GM19099 (cell line): ENCODE data around the gene KRTAP10-1.

Source experiments
- POLR2A ChIP-seq: IDR thresholded peaks from 3 replicates; pipeline ENCODE4 v1.6.1; 2011; ENCODE audit warnings: low read depth; ENCODE audit not compliant: insufficient read length; ENCODE audit errors: extremely low read depth

KRTAP10-1 gene

DNA sequence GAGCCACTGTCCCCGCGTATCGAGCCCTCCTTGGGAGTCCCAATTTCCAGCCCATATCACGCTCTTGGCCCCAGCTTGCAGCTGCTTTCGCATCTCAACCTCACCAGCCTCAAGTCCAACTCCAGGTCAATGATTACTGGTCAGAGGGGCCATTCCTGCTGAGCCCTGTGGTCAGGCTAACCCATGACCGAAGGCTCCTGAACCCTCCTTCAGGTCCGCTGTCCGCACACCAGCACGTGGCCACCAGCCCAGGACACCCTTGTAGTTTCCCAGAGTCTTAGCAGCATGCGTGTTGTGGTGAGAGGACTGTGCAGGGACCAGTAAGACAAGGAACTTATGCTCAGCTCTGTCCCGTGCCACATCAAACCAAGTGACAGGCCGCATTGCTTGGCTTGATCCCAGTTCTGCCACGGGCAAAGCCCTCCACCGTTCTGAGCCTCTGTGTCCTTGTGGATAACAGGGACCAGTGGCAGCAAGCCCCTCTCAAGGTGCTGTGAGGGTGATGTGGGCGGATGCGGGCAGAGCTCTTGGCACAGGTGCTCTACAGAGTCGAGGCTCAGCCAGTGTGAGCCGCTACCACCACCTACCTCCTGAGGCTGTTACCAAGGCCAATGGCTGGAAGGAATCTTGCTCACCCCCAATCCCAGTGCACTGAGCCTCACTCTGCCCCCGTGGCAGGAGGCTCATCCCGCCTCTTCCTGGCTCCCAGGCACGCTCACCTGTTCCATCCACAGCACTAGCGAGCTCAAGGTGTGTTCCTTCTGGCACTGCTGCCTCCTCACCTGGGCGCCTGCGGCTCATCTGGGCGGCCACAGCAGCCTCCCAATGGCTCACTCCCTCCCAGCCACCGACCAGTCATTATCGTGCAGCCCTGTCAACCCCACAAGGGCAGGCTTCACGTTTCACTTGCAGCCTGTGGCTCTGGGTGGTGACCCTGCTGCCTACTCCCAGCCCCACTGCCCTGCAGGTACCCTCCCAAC, 20.4 kb downstream of the KRTAP10-1 start:
- TF ChIP-seq POLR2A: no peak

- no peak for TF ChIP-seq POLR2A
These were observed 21.3 kb downstream of the KRTAP10-1 start for GRCh38 chr21:44518686-44519085.

GRCh38 chr21:44517175-44517899, 22.7 kb downstream of the KRTAP10-1 start:
- TF ChIP-seq POLR2A: no peak

GRCh38 chr21:44516828-44517174, 23.2 kb downstream of the KRTAP10-1 start:
- no peak for TF ChIP-seq POLR2A

GRCh38 chr21:44516342-44516741, 23.7 kb downstream of the KRTAP10-1 start:
- no peak for TF ChIP-seq POLR2A

DNA sequence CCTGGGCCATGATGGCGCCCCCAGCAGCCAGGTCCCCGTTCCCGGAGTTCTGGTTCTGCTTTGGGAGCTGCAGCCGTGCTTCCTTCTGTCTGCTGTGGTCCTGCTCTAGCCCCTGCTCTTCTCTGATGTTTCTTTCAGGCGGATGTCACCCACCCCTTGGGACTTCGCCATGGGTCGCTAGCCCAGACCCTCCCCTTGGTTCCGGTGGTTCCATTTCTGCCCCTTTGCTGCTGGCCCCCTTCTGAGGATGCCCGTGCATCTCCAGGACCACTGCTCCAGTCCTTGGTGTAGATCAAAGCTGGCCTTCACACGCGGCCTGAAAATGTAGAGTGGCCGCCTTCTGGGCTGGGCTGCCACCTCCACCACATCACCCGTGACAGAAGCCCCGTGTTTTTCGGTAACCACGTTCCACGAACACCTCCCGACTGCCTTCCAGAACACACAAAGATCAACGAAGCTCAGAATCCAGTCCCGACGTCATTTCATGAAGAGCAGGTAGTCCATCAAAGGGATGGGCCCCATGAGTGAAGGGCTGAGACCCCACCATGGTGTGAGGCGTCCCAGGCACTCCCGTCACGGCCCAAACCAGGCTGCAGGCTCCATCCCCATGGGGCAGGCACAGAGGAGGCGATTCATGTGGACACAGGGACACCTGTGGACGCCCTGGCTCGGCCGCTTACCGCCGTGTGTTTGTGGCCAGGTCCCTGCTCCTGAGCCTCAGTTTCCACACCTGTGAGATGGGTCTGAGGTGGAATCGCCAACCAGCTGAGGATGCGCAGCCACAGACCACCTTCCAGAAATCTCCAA, 24.4 kb downstream of the KRTAP10-1 start:
- no peak for TF ChIP-seq POLR2A

DNA sequence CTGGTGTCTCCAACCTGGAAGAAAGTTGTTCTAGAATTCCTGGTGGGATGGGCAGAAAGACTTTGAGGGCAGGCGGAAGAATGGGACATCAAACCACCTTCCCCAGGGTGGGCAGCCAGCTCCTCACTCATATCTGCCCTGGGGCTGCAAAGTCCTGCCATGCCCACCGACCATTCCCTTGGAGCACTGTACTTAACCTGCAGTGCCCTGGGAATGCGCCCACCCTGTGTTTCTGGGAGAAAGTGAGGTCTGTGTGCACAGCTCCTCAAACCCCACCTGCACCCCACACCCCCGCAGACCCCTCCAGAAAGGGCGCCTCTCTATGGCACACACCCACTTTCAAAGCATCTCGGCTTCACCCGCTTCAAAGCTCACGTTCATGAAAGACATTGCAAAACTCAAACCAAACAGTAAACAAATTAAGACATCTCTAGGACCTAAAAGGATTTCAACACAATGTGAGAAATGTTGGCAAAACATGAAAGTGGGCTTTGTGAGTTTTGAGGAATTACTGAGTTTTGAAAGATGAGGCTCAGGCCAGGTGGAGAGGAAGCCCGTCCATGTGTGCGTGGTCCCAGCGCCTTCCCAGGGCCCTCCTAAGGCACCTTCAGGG, 25.1 kb downstream of the KRTAP10-1 start:
- no peak for TF ChIP-seq POLR2A

GRCh38 chr21:44514218-44514520, 25.8 kb downstream of the KRTAP10-1 start:
- TF ChIP-seq POLR2A: no peak

DNA sequence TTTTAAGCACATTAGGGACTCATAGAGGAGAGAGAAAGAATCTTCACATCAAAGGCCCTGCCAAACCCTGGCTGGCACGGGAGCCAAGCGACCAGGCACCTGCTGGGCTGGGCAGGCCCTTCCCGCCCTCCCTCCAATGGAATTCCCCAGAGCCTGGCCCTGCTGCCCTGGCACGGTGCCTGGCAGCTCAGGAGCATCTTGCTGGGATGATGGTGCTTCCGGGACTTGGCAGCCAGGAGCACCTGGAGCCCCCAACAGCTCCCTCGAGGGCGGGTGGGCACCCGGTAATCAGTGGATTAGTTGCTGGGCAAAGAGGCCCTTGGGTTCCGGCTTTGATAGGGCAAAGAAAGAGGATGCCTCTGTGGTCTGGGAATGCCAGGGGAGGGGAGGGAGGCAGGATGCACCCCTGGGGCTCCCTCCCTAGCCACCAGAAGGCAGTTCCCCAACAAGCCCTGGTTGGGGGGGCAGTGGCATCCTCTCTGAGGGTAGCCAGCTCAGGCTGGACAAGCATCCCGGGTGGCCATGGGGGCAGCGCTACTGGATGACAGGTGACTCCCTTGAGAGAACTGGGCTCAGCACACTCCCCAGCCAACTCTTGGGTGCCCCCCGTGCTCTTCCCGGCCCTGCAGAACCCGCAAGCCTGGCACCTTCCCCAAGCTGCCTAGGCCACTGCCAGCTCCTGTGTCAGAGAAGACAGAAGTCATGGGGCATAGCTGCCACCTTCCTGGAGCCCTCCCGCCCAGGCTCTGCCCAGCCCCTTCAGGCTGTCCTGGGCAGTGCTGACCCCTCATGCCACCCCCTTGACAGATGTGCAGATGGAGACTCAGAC, 26.4 kb downstream of the KRTAP10-1 start:
- no peak for TF ChIP-seq POLR2A

GRCh38 chr21:44512496-44513388, 27.3 kb downstream of the KRTAP10-1 start:
- no peak for TF ChIP-seq POLR2A

GRCh38 chr21:44511938-44512275, 28.1 kb downstream of the KRTAP10-1 start:
- TF ChIP-seq POLR2A: no peak

- TF ChIP-seq POLR2A: no peak
These were observed 28.6 kb downstream of the KRTAP10-1 start for GRCh38 chr21:44511219-44511937.
